BE2C (cell line): ENCODE data around the gene PCDHA8.
A peak's percentile ranks its signal among the peaks of the same experiment; 100 is the strongest.
"Not testable (repeated sequence)": the region's sequence is repeated elsewhere in the genome, so short reads cannot be mapped to it uniquely, and the experiment has no call there.

ENCODE experiments used
- DNase-seq: peaks from one replicate; pipeline ENCODE4 v3.0.0-alpha.2; 2020
- H3K27me3 ChIP-seq: fragments of 250-450 bp; sonication (Bioruptor Pico); 2 replicates; pipeline ENCODE4 v1.5.1; 2020; ENCODE audit warnings: mild to moderate bottlenecking
- H3K36me3 ChIP-seq: fragments of 250-450 bp; sonication (Bioruptor Pico); 2 replicates; pipeline ENCODE4 v1.5.1; 2020; ENCODE audit warnings: mild to moderate bottlenecking
- H3K4me1 ChIP-seq: fragments of 250-450 bp; sonication (Bioruptor Pico); 2 replicates; pipeline ENCODE4 v1.5.1; 2020
- H3K4me3 ChIP-seq: 2 replicates; pipeline ENCODE4 v1.5.1; 2011; ENCODE audit warnings: low read depth, low read length
- H3K9me3 ChIP-seq: fragments of 250-450 bp; sonication (Bioruptor Pico); 2 replicates; pipeline ENCODE4 v1.5.1; 2020
- CTCF ChIP-seq: IDR thresholded peaks from 2 replicates; pipeline ENCODE4 v1.5.1; 2012; ENCODE audit warnings: mild to moderate bottlenecking, low read depth, low read length

The PCDHA8 gene

GRCh38 chr5:140869555-140869886, 28.5 kb downstream of the PCDHA8 start:
- no peak for DNase-seq
- TF ChIP-seq CTCF: peak; percentile 73
- H3K9me3 ChIP-seq: no peaks in the 10 kb centered on the region
- peak overlapping the region; percentile 66 for H3K4me3 ChIP-seq
- H3K36me3 ChIP-seq: peaks cover 3% of the 10 kb centered on the region
- no peaks in the 10 kb centered on the region for H3K27me3 ChIP-seq
- H3K4me1 ChIP-seq: no peaks in the 10 kb centered on the region

- H3K27me3 ChIP-seq: no peaks in the 10 kb centered on the region
- H3K9me3 ChIP-seq: no peaks in the 10 kb centered on the region
- no peaks in the 10 kb centered on the region for H3K4me1 ChIP-seq
- TF ChIP-seq CTCF: no peak
- H3K4me3 ChIP-seq: no peak overlapping the region
- no peak for DNase-seq
- H3K36me3 ChIP-seq: peaks cover 3% of the 10 kb centered on the region
Observed at GRCh38 chr5:140870221-140871201, 29.5 kb downstream of the PCDHA8 start.

- 0 out of 2 replicates have a peak, but pooled peaks have one; percentile 25 for TF ChIP-seq CTCF
- Histone ChIP-seq H3K27me3 (no peaks in the 10 kb centered on the region), H3K4me1 (no peaks in the 10 kb centered on the region), H3K9me3 (no peaks in the 10 kb centered on the region), H3K36me3 (peaks cover 7% of the 10 kb centered on the region), H3K4me3 (no peak within 1 kb of the TSS)
- DNase-seq: no peak
Observed at GRCh38 chr5:140875085-140876065, 34.4 kb downstream of the PCDHA8 start, which contains the start of gene PCDHA12. PCDHA12 (plus strand) TSS chr5:140875308; CDS start chr5:140875473, 165 bp downstream.

- not testable (repeated sequence) for DNase-seq, H3K36me3 ChIP-seq, H3K4me1 ChIP-seq, H3K27me3 ChIP-seq, H3K9me3 ChIP-seq, H3K4me3 ChIP-seq
Observed at GRCh38 chr5:140876541-140877261, 35.7 kb downstream of the PCDHA8 start.

- no peaks in the 10 kb centered on the region for H3K27me3 ChIP-seq
- TF ChIP-seq CTCF: no peak
- no peak overlapping the region for H3K4me3 ChIP-seq
- H3K36me3 ChIP-seq: peaks cover 7% of the 10 kb centered on the region; the same call in 1 of the 2 replicates
- no peak for DNase-seq
- H3K9me3 ChIP-seq: no peaks in the 10 kb centered on the region
- H3K4me1 ChIP-seq: no peaks in the 10 kb centered on the region
Observed at GRCh38 chr5:140877262-140877581, 36.2 kb downstream of the PCDHA8 start.
